HG03354 (cell line): ENCODE results near the gene NACC2.
A peak's percentile ranks its signal among the peaks of the same experiment; 100 is the strongest.
"Not testable (repeated sequence)": the region's sequence is repeated elsewhere in the genome, so short reads cannot be mapped to it uniquely, and the experiment has no call there.

Source experiments
- ATAC-seq: cut with Tn5 transposase; IDR thresholded peaks from one replicate; pipeline ENCODE4 v1.9.1; 2021; ENCODE audit warnings: mild to moderate bottlenecking; ENCODE audit not compliant: unreplicated experiment, poor library complexity, severe bottlenecking

The NACC2 gene

DNA sequence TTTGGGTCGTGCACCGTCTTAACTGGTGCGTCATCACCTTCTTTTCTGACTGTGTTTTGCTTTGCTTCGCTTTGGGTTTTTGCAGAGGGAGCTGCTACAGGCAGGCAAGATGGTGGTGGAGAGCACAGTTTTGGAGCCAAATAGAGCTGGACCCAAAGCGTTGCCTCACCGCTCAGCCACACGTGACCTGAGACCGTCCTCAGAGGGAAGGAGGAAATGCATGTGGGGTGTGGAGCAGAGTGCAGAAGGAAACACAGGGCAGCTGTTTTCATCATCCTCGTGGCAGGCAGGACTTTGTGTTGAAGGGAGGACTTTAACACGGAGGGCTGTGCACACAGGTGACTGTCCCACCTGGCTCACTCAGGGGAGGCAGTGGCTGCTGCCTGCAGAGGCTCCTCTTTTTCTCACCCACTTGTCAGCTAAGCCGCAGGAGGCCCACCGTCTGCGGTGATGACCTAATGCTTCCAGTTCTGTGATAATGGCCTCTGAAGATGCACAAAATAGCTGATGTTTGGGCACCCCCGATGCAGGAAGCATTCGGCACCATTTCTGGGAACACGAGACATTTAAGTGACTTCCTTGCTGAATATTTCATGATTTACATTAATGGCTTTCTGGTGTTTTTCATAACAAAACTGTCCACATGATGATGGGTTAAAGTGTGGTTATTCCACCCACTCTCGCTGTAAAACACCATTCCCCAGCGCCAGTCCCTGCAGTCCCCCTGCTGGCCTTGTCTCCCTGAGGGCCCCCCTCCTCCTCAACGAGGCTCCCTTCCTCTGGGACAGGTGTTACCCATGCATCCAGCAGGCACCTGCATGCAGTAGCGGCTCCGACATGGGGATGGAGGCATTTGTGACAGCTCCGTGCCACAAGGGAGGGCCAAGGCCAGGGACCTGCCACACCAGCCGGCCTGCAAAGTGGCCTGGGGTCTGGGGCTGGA, 121.5 kb downstream of the NACC2 start:
- ATAC-seq: no peak

- ATAC-seq: no peak
Observed at GRCh38 chr9:135971892-135972291, 123.2 kb downstream of the NACC2 start.

- ATAC-seq: no peak
Observed at GRCh38 chr9:135971111-135971766, 123.8 kb downstream of the NACC2 start.

DNA sequence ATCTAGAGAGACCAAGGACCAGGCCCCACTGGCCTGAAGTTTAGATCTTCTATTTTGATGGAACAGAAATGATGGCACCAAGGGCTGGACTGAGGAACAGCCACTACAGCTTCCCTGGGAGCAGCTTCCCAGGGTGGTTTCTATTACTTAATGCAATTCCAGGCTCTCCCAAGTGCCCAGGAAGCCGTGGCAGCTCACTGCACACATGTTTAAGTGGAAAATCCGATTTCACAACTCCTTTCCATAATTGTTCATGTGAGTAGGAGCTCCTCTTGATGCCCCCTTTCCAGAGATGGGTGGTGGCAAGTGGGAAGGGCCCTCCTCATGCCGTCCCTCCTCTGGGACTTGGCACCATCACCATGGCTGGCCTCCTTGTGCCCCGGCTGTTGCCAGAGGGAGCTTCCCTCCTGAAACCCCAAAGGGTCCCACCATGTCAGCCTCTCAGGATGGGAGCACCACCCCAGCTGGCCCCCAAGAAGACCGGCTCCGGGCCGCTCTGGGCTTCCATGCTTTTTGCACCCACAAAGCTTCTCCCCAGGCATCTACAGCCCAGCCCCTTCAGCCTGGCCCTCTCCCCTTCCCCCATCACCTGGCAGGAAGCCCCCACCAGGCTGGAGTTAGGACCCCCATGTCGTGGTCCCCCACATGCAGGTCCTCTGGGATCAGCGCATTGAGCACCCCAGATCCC, 124.8 kb downstream of the NACC2 start:
- no peak for ATAC-seq

DNA sequence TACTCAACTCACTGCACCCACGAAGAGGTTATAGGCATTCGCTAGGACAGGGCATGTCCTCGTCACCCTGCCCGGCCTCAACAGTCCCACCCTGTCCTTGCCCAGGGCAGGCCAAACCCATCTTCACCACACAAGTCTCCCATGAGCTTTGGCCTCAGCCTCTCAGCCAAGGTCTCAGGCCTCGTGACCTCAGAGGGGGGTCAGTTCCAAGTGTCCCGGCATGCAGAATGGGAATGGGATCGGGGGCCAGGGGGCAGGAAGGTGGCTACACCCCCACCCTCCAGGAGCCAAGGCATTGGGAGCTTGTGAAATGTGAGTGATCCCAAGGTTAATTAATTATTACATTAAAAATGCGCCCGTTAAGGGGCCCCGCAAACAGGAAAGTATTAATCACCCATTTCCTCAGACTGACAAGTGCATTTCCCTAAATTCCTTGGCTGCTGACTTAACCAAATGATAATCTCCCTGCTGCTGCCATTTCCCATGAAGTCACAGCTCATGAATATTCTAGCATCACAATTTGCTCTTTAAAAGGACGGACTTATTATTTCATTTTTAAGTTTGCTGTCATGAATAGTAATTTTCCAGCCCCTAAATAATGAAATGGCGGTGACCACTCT, 125.9 kb downstream of the NACC2 start:
- ATAC-seq: no peak

GRCh38 chr9:135968601-135969000, 126.5 kb downstream of the NACC2 start:
- no peak for ATAC-seq

DNA sequence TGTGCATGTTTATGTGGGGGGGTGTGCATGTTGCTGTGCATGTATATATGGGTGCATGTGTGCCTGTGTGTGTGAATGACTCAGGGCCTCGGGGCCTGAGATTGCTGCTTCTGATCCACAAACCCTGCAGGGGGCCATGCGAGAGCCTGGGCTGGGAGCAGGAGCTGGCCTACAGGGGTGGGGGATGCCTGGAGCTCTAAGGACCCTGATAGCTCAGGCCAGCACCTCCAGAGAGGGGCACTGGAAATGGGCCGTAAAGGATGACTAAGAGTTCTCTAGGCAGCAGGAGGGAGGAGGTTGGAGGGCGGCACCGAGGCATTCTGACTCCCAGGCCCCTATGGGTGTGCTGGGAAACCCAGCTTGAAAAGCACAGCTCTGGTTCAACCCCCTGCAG, 127.0 kb downstream of the NACC2 start:
- ATAC-seq: no peak

GRCh38 chr9:135966916-135967260, 128.2 kb downstream of the NACC2 start:
- ATAC-seq: not testable (repeated sequence)

DNA sequence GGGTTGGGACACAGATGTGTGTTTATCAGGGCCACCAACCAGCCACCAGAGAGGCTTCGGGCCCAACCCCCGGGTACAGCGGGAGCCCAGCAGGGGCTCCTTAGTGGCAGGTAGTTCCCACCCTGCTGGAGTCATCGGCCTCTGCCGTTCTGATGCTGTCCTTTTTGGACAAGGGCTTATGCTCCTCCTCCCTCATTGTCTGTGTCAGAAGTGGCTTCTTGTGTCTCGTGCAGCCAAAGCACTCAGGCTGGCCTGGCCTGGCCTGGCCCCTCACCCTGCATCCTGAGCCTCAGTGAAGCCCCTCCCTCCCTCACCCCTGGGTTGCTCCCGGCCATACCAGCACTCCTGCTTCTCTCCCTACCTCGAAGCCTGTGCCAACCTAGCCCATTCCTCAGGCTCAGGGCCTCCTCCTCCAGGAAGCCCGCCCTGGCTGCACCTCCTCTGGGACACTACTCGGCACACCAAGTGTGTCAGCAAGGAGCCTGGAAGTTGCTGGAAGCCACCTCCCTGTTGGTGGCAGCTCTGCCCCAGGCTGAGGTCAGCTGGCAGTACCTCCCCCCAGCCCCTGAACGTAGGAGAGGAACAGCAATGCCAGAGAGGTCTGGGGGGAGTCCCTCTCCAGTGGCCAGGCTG, 129.8 kb downstream of the NACC2 start:
- no peak for ATAC-seq

GRCh38 chr9:135963938-135964337, 131.2 kb downstream of the NACC2 start:
- ATAC-seq: no peak

DNA sequence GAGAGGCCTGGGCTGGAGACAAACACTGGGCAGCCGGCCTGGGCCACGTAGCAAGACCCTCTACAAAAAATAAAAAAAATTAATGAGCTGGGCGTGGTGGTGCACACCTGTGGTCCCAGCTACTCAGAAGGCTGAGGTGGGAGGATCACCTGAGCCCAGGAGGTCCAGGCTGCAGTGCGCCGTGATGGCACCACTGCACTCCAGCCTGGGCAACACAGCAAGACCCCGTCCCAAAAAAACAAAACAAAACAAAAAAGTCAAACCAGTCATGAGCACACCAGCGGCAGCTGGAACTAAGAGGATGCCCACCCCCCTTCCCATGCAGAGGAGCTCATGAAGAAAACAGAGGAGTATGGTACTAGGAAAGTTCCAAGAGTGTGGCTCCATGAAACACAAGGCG, 131.8 kb downstream of the NACC2 start:
- ATAC-seq: no peak

DNA sequence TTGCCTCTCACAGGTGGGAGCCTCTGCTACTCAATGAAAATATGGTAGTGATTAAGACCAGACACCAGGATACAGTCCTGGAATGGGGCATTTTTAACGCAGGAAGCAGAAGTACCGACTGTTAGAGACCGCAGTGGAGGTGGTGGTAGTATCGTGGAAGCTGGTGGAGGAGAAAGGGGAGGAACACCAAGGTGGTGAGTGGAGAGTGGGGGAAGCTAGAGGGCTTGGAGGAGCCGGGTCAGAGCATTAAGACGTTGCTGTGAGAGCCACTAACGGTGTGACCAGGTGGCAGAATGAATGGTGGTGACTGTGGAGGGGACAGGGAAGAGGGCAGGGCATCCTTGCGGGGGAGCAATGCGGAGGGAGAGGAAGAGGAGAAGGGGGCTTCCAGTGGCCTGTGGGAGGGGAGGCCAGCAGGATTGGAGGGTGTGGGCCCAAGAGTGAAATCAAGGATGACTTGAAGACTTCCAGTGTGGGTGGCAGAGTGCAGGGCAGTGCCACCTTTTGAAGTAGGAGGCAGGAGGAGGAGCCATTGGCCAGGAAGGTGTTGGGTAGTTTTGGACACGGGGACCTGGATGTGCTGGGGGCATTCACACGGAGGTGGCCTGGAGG, 132.3 kb downstream of the NACC2 start:
- no peak for ATAC-seq

DNA sequence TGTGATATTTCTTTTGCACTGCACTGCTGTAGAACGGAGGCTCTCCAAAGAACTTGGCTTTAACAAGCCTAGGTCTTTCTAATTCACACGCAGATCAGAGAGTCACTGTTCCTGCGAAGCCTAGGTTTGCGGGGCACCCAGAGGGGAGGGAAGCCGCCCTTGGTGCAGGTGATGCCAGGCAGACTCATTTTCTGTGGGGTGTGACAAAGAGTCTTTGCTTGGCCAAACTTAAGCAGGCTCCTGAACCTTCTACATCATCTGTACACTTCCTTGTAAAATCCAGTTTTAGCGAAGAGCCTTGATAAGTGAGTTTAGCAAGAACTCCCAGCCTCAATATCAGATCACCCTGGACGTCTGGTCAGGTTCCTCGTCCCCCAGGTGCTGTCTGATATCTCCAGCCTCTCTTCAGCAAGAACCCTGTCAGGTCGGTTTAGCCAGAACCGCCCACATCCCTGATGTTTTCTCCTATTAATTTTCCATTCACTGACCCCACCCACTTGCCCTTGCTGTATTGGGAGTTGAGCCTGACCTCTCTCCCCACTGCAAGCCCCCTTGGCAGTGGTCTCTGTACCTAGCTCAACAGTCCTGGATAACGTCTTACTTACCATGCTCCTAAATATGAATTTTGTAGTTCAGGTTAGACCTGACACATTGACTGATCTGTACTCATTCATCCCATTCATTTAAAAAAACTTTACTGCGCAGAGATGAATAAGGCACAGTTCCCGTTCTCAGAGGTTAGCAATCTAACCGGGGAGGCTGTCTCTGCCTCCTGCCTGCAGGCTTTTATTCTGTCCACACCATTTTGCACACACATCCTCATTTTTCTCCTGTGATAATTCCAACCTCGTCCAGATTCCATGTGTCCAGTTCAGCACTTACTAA, 133.0 kb downstream of the NACC2 start:
- ATAC-seq: no peak

- ATAC-seq: peak; percentile 89
Observed at GRCh38 chr9:135961277-135961715, 133.8 kb downstream of the NACC2 start, which contains the start of gene UBAC1. TSS of gene UBAC1 (minus strand) at chr9:135961373. CDS start at chr9:135961162, 211 bp downstream.

DNA sequence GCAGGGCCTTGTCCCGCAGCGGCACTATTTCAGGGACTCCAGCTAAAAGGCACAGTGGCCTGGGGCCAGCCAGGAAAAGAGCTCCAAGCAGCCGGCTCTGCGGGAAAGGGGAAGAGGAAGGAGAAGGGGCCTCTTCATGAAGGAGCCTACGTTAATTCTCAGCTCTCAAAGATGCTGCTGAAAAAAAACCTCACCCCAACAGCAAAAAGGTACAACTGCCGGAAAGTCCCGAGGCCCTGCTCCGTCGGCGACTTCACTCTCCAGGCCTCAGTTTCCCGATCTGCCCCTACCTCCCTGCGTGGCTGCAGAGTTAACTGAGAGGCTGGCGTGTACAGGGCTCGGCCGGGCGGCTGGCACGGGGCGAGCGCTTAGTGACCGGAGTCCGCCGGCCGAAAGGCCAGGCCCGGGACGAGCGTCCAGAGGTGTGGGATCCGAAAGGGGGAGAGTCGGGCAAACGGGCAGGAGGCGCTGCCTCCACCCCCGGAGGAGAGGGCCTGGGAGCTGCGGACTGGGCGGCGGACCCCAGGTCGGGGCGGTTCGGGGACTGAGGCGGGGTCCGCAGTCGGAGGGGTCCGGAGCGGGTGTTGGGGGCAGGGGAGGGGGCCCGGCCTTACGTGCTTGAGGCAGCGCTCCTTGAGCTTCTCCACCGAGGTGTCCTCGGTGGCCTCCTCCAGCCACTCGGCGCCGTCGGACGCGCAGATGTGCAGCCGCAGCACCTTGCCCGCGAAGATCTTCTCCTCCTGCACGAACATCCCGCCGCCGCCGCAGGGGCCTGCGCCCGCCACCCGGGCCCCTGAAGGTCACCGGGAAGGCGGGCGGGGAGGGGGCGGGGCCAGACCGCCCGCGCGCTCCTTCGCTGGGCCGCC, 134.4 kb downstream of the NACC2 start:
- peak; percentile 19 for ATAC-seq

- ATAC-seq: no peak
Observed at GRCh38 chr9:135959814-135960213, 135.3 kb downstream of the NACC2 start.

DNA sequence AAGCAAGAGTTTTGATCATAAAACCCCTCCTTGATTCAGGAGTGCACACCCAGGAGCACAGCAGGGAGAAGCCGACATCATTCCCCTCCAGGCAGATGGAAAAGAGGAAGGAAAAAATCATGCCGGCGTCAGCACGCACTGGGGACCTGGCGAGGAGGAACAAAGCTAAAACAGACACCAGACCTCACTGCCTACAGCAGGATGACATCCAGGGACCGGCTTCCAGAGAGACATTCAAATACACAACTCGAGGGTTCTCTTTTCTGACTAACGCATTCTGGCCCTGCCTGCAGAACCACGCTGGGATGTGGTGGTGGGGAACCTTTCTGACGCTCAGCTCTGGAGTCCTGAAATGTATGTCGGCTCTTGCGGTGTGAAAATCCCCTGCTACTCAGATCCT, 136.6 kb downstream of the NACC2 start:
- ATAC-seq: no peak
